HG03025 (cell line): ENCODE measurements around the gene CPA4.

Experiments used
- ATAC-seq: cut with Tn5 transposase; IDR thresholded peaks from one replicate; pipeline ENCODE4 v1.9.1; 2021; ENCODE audit warnings: mild to moderate bottlenecking, moderate library complexity; ENCODE audit not compliant: unreplicated experiment, low FRiP score

CPA4 gene

GRCh38 chr7:130274296-130274695 is 18.7 kb upstream of the CPA4 start:
- ATAC-seq = no peak

- no peak for ATAC-seq
Measured at GRCh38 chr7:130274983-130275591, 17.9 kb upstream of the CPA4 start.

DNA sequence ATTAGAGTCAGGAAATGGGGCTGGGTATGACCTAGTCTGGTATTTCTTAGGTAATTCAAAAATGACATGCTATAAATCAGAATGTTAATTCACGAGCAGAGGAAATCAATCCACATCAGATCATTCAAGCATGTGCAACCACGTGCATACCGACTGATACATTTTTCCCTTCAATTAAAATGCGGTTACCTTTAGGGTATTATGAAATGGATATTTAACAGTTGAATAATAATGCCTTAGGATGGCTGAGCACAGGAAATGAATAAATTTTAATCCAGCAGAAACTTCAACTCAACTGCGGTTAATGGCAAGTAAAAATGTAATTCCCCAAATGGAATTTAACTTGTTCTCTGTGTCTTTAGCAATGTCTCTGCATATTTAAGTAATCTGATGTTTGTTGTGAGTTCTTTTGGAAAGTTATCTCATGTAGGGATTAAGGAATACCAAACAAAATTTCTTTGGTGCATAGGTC is 17.1 kb upstream of the CPA4 start:
- ATAC-seq = no peak

- ATAC-seq = no peak
Measured at GRCh38 chr7:130276796-130277762, 15.9 kb upstream of the CPA4 start.

DNA sequence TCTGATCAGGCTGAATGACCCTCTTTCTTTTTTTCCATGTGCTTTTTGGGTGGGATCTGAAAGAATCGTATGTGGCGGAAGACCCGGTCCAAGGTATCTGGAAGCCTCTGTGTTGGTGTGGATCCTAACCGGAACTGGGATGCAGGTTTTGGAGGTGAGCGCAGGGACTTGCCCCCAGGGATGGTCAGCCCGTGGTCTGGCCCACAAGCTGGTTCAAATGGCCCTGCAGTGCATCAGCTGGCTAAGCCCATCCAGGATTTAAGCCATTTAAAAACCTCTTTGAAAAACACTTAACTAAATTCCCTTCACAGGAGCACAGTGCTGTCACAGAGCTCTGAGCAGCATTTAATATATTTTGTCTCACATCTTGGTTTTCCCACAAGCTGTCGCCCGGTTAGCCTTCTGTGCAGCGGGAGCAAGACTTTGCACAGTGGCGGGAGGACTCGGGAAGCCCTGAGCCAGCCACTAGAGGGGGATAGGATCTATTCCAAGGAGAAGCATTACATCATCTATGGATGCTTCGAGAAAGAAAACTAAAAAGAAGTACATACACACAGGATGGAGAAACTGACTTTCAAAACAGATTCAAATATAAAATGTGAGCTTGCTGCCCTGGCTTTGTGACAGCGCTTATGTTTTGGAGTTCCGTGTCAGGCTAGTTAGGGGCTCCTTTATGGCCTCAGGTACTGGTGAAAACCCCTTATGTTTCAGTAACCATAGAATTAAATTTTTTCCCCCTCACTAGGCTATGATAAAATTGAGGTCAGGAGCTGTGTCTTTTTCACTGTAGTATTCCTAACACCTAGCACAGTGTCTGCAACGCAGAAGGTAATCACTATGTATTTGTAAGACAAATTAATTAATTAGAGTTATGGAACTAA is 15.0 kb upstream of the CPA4 start:
- no peak for ATAC-seq

GRCh38 chr7:130278860-130279259 is 14.1 kb upstream of the CPA4 start:
- ATAC-seq = no peak

DNA sequence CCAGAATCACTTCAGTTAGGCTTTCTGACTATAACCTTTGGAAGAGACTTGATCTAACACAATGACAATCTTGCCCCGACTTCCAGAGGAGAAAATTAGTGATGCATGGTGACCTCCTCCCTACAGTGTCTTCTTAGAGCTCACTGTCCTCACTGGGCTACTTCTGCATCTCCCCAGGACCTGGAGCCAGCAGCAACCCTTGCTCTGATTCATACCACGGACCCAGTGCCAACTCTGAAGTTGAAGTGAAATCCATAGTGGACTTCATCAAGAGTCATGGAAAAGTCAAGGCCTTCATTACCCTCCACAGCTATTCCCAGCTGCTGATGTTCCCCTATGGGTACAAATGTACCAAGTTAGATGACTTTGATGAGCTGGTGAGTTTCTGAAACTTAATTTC is 13.7 kb upstream of the CPA4 start:
- no peak for ATAC-seq

GRCh38 chr7:130279906-130280305 is 13.1 kb upstream of the CPA4 start:
- no peak for ATAC-seq

DNA sequence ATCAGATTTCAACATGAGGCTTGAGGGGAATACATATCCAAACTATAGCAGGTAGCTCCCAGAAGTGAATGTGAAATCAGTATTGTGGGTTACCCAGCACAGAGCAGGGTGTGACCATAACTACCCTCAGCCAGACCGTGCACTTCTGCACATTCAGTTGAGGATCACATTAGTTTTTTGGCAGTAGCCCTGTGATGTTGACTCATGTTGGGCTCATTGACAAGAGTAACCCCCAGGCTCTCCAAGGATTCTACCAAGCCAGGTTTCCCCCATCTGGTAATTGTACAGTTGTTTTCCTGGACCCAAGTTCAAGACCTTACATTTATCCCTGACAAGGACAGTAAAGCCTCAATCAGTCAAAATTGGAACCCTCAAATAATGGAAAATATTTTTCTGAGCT is 11.7 kb upstream of the CPA4 start:
- no peak for ATAC-seq

DNA sequence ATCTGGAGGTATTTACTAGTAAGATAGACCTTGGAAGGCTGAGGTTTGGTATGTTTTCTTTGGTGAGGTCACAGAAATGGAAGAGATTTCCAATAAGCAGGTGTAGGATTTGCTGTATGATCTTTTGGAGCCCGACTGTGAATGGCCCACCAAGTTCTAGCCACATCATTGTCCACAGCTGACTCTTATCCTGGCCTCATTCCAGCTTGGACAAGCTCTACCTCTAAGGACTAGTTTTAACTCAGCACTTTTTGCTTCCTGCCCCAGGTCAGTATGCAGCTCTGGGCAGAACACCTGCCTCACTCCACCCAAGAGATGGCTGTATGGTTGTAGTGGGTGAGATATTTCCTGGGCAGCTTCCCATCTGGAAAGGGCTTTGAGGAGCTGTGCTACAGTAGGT is 6.1 kb upstream of the CPA4 start:
- no peak for ATAC-seq

GRCh38 chr7:130288168-130288567 is 4.8 kb upstream of the CPA4 start:
- ATAC-seq = no peak

- ATAC-seq = no peak
Measured at GRCh38 chr7:130288829-130289228, 4.1 kb upstream of the CPA4 start.

- no peak for ATAC-seq
Measured at GRCh38 chr7:130289478-130289877, 3.5 kb upstream of the CPA4 start.

DNA sequence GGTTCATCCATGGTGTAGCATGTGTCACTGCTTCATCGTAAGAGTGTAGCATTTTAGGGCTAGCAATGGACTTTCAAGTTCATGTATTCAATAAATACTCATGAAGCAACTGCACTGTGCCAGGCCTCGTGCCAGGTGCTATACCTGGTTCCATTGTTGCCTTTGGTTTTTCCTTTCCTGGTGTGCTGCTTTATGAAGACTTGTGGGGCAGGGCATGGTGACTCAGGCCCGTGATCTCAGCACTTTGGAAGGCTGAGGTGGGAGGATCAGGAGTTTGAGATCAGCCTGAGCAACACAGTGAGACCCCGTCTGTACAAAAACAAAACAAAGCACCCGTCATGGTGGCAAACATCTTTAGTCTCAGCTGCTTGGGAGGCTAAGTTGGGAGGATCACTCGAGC is 2.2 kb upstream of the CPA4 start:
- no peak for ATAC-seq

DNA sequence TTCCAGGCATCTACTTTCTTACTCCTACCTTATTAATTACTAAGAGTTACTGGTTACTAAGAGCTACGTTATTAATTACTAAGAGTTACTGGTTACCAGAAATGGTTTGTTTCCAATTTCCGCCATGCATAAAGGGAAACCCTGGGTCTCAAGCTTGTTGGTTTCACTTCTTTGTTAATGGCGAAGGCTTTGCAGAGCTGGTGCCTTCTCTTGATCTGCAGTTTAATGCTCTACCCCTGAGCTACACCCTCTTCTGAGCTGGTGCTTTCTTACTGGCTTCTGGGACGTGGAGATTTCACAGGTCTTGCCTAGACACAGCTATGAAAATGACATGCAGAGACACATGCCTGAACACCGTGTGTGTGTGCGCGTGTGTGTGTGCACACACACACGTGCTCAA is 560 bp downstream of the CPA4 start:
- peak; percentile 68 for ATAC-seq

- no peak for ATAC-seq
Measured at GRCh38 chr7:130294314-130294713, 1.4 kb downstream of the CPA4 start.

GRCh38 chr7:130296221-130296951 is 3.4 kb downstream of the CPA4 start:
- no peak for ATAC-seq

DNA sequence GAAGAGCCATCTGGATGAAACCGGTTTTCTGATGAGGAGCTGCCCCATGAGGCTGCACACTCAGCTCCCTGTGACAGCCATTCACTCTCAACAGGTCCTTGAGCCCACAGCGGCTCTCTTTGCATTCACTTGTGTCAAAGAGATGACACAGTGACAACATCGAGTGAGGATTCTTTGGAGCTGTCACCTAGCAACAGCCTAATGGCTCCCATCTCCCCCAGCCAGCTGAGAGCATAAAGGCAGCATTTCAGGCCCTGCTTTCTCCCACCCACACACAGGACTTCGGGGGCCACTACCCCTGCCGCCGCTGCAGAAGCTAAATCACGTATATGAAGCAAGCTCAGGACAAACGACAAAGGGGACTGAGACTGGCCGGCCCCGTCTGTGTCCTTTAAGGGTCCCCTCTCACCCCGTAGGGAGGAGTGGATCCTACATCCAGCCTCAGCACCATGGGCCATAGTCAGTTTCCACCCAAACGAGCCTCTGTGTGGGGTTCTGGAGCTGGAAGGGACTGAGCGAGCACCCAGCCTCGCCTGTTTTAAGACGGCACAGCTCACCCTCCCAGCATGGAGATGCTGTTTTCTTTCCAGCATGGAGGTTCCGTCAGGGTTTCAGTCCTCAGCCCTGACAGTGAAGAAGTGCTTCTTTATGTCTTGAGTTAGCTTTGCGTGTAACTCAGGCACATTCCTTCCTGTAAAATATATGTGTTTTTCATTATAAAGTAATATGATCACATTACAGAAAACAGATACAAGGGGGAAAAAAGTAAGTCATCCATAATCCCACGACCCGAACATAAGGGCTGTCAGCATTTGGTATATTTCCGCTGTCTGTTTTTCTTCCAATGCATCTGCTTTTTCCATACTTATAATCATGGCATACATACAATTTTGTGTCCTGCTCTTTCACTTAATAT is 4.9 kb downstream of the CPA4 start:
- no peak for ATAC-seq
